Measurements from ENCODE around the gene GMDS.
"Not testable (repeated sequence)": the region's sequence is repeated elsewhere in the genome, so short reads cannot be mapped to it uniquely, and the experiment has no call there.

Gene GMDS

GRCh38 chr6:1850121-1850839 is 395.1 kb downstream of the GMDS start:
- DNase-seq: no peak

GRCh38 chr6:1849691-1850090 is 395.7 kb downstream of the GMDS start:
- no peak for DNase-seq

GRCh38 chr6:1848752-1849151 is 396.7 kb downstream of the GMDS start:
- no peak for DNase-seq

- DNase-seq: no peak
Observed at GRCh38 chr6:1846611-1847010, 398.8 kb downstream of the GMDS start.

DNA sequence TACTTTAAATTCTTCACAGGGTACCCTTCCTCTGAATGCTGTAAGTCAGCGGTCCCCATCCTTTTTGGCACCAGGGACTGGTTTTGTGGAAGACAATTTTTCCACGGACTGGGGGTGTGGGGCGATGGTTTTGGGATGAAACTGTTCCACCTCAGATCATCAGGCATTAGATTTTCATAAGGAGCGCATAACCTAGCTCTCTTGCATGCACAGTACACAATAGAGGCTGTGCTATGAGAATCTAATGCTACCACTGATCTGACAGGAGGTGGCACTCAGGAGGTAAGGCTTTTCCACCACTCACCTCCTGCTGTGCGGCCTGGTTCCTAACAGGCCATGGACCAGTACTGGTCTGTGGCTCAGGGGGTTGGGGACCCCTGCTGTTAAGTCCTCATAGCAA is 399.9 kb downstream of the GMDS start:
- DNase-seq: not testable (repeated sequence)

DNA sequence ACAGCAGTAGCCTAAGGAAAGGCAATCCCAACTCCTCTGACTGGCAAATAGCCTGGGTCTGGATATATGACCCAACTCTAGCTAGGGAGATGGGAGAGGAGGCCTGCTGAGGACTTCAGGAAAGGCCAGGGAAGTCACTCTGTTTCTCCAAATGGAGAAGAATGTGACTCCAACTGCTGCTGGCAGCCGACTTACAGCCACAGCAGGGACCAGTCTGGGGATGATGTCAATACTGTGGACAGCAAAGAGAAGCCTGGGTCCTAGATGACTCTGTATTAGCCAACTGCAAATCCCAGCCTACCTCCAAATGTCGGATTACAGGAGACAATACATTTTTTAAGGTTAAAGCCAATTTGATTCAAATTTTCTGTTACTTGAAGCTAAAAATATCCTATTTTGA is 403.1 kb downstream of the GMDS start:
- DNase-seq: no peak

- DNase-seq: no peak
Observed at GRCh38 chr6:1841136-1841535, 404.3 kb downstream of the GMDS start.

DNA sequence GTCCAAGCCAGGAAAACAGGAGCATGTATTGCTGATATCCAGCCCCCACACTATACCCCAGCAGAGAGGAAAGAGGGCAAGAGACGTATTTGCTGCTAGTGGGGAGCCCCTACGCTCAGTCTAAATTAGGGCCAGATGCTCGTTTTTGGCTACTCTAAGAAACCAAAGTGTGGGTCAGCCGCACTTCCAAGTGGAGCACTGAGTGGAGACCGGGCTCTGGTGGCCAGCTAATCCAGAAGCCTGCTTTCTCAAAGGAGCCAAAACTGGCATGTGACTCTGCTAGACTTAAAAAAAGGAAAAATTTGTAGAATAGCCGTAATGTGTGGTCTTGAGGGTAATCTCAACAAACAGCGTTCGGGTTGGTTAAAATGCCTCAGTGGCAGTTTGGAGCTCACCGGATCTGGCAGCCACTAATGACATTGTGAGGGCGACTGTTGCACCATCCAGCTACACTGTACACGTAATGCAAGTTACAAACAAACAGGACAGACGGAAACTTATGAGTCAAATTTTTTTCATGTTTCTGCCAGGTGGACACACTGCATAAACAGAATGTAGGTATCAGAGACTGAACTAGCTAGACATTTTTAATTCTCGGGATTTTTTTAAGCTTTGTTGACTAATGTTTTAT is 404.8 kb downstream of the GMDS start:
- no peak for DNase-seq

DNA sequence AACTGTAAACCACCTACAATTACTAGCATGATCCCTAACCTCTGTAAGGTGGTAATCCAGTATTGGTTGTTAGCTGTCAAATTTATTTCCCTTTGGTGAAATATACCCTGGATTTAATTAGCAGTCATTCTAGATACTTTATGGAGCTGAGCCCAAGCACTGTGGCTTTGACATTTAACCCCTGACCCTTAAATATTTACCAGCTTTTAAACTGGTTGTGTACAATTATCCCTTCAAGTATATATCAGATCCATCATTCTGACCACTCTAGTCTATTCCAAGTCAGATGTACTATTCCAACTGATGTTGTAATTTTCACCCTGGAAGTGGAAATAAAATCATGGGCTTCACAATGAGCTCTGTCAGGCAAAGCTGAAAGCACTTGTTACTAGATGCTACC is 406.0 kb downstream of the GMDS start:
- no peak for DNase-seq

DNA sequence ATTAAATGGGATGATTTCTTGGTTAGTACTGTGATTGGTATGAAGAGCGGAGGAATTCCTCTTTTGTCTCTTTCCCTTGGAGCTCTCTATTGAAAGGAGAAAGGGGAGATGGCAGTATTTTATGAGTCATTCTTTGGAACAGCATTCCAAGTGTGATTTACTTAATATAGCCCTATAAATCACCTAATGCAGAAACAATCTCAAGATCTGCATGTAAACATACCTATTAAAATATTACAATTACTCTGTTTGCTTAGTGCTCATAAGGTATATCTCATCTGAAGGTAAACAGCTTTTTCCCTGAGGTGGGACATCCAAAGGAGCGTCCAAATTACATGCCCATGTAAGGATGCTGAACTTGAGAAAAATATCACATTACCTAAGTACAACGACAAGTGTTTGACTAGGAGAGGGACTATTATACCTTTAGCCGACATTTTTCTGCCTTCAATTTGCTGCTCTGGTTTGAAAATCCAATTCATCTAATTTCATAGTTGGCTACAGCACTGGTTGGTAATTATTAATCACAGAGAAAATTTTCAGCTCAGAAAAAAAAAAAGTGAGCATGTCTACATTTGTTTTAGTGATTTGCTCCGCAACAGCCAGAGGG is 406.7 kb downstream of the GMDS start:
- no peak for DNase-seq

- no peak for DNase-seq
Observed at GRCh38 chr6:1837826-1838225, 407.6 kb downstream of the GMDS start.

GRCh38 chr6:1836690-1837089 is 408.7 kb downstream of the GMDS start:
- DNase-seq: no peak

DNA sequence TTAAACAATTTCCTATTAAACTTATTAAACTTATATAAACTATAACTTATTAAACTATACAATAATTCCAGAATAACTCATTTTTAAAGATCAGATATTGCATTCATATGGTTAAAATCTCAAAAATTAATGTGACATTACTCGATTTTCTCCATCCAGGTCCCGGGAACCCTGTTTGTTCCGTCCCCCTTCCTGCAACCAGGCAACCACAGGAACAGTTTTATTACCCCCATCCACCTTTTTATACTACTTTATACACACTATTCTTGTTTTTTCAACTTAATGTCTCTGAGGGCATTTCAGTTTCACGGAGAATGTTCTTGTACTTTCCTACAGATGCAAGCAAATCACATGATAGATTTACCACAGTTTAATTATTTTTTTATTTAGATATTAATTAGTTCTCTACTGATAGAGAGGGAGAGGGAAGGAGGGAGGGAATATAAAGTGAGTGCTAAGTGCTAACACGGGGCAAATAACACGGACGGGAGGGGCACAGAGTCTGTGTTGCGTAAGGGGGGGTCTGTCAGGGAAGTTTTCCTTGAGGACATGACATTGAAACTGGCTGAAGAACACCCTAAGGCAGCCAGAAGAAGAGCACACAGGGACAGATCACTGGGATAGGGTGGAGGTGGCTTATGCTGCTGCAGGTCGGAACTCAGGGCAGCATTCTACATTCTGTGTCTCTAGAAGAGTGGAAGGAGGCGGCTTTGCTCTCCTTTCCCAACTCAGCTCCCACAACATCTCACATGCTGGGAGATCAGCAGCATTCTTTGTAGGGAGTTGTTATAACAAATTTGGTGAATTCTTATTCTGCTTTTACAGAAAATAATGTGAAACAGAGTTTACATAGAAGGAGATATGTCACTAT is 410.5 kb downstream of the GMDS start:
- DNase-seq: no peak

DNA sequence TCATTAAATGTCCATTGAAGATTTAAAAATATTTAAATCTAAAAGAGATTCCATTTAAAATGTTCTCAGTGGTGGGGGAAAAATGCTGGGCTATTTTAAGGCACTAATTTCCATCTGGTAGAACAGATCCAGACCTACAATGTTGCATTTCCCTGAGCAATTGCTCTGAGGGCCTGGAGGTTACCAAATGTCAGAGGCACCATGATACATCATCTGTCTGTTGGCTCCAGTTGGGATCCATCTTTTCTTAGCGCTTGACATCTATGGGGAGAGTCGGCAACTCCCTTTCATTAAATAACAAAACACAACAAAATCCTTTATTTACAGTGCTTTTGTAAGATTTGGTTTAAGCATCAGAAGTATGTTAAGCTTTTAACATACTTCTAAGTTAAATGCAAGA is 411.2 kb downstream of the GMDS start:
- DNase-seq: no peak

DNA sequence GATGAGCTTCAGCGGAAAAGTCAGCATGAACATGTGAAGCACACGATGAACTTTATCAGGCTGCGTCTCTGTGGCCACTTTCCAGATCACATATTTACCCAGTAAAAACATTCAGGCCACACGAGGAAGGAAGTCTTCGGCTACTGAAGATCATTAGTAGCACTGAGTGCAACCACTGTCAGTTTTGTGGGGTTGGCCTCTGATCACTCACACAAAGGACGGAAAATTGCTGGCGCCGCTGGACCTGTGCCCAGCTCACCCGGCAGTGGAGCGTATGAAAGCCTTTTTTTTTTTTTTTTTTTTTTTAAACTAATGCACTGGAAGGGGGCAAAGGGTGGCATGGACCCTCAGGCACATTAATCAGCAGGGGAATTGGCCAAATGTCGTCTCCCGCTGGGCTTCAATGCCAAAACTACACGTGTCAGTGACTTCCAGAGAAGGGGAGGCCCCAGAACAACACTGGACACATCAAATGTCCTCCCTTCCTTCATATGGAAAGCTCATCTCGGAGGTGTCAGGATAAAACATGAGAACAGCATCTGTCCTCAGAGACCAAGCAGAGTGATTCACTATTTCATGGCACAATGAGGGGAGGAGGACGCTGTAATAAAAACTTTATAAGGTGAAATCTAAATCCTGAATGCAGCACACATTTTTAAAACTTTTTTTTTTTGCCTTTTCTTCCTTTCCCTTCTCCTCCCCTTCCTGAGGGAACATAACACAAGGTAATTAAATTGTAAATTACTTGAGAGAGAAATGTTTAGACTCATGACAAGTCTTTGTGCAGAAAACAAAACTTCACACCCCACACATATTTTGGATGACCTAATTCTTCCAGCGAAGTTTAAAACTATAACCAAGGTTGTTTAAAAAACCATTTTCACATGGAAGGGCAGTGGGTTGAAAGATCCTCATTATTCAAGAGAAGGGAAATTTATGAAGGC is 412.3 kb downstream of the GMDS start:
- DNase-seq: no peak

DNA sequence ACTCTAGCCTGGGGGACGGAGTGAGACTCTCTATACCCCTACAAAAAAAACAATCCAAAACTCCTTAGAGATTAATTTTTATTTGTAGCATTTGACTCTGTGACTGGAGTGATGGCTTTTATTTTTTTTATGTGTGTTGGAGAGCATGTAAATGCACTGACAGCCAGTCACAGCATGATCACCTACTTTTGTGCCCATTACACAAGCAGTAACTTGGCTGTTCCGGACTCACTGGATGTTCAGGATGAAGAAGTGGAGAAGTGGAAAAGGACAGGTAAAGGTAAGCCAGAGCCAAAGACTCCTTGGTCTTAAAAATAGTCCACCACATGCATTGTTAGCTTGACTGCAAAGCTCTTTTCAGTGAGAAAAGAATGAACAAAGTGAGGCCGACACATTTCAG is 413.0 kb downstream of the GMDS start:
- DNase-seq: no peak

DNA sequence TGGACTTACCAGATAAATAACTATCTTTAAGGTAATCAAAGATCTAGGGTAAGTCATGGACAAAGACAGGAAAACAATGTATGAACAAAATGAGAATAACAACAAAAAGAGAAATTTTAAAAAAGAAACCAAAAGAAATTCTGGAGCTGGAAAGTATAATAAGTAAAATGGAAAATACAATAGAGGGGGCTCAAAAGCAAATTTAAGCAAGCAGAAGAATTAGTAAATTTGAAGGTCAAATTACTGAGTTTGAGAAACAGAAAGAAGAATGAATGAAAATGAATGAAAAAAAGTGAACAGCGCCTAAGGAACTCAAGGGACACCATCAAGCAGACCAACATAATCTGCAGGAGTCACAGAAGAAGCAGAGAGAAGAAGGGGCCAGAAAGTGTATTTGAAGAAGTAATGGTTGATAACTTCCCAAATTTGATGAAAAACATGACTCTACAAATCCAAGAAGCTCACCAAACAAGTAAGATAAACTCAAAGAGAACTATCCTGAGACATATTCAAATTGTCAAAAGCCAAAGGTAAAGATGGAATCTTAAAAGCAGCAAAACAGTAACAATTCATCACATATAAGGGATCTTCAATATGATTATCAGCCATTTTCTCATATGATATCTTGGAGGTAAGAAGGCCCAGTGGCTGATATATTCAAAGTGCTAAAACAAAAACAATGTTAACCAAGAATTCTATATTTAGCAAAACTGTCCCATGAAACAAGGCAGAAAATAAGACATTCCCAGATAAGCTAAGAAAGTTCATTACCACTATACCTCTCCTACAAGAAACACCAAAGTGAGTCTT is 417.2 kb downstream of the GMDS start:
- DNase-seq: no peak

DNA sequence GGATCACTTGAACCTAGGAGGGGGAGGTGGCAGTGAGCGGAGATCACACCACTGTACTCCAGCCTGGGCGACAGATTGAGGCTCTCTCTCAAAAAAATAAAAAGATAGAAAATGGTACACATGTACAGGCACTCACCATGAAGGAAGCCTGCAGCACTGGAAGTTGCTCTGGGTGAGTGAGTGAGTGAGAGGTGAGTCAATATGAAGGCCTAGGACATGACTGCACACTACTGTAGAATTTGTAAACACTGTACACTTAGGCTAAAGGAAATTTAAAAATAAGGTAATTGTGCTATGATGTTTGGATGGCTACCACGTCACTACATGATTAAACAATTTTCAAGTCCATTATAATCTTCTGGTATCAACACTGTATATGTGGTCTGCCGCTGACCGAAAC is 419.5 kb downstream of the GMDS start:
- DNase-seq: no peak

DNA sequence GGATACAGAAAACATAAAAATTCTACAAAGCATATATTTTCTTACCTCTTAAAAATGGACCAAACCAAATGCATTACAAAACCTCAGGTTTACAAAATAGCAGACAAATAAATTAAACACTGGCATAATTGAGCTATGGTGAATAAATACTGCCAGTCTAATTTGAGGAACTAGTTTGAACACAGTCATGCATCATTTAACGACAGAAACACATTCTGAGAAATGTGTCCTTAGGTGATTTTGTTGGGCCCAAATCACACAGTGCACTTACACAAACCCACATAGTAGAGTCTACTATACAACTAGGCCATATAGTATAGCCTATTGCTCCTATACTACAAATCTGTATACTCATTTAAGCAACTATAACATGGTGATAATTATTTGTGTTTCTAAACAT is 420.1 kb downstream of the GMDS start:
- no peak for DNase-seq

- DNase-seq: no peak
Observed at GRCh38 chr6:1821513-1822183, 423.8 kb downstream of the GMDS start.

DNA sequence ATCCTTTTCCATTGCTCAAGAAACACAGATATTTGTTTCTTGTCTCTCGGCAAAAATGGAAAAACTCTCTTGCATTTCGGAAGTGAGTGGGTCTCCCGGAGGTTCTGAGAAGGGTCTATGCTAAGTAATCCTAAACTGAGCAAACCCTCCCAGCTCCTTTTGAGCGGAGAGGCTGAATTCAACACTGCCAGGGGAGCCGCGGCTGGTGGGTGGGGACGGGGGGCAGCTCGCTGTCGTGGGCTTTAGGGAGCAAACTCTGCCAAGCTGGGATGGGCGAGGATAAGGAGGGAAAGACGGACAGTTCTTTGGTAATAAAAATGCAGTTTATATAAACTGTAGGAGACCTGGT is 424.3 kb downstream of the GMDS start:
- DNase-seq: no peak
